Neuronal stem cell (in vitro differentiated cells): ENCODE results near the gene XRCC6.
"Not testable (repeated sequence)": the region's sequence is repeated elsewhere in the genome, so short reads cannot be mapped to it uniquely, and the experiment has no call there.

ENCODE experiments used
- DNase-seq: peaks from one replicate; pipeline ENCODE4 v3.0.0-alpha.2; 2013; ENCODE audit warnings: low spot score
- H2AFZ ChIP-seq: one replicate; pipeline ENCODE4 v1.6.1; 2013; ENCODE audit warnings: mild to moderate bottlenecking, low read length, inconsistent platforms
- H2AK5ac ChIP-seq: 2 replicates; pipeline ENCODE4 v1.6.1; 2013; ENCODE audit warnings: low read depth, mild to moderate bottlenecking, inconsistent platforms, low read length, moderate library complexity, mixed read lengths
- H2BK120ac ChIP-seq: 2 replicates; pipeline ENCODE4 v1.6.1; 2013; ENCODE audit warnings: low read depth, mild to moderate bottlenecking, inconsistent platforms, low read length, moderate library complexity, mixed read lengths
- H2BK12ac ChIP-seq: one replicate; pipeline ENCODE4 v1.6.1; 2013; ENCODE audit warnings: low read length, inconsistent platforms
- H2BK15ac ChIP-seq: 2 replicates; pipeline ENCODE4 v1.6.1; 2013; ENCODE audit warnings: mild to moderate bottlenecking, low read length, inconsistent platforms, mixed read lengths
- H2BK5ac ChIP-seq: one replicate; pipeline ENCODE4 v1.6.1; 2013; ENCODE audit warnings: inconsistent platforms, mild to moderate bottlenecking, low read length, moderate library complexity
- H3K14ac ChIP-seq: one replicate; pipeline ENCODE4 v1.6.1; 2013; ENCODE audit warnings: low read length, inconsistent platforms
- H3K18ac ChIP-seq: 2 replicates; pipeline ENCODE4 v1.6.1; 2013; ENCODE audit warnings: low read length, inconsistent platforms
- H3K23ac ChIP-seq: 2 replicates; pipeline ENCODE4 v1.6.1; 2013; ENCODE audit warnings: low read depth, mild to moderate bottlenecking, mixed read lengths, low read length, inconsistent platforms; ENCODE audit not compliant: poor library complexity
- H3K27ac ChIP-seq: replicated peaks from 3 replicates; pipeline ENCODE4 v1.5.1; 2013; ENCODE audit warnings: low read length, inconsistent platforms
- H3K27me3 ChIP-seq, 3 experiments: 2 replicates each; pipeline ENCODE4 v1.6.1; 2013; ENCODE audit warnings: low read length in 3 of 3, mild to moderate bottlenecking in 2 of 3, inconsistent platforms in 1 of 3, low read depth in 1 of 3, mixed read lengths in 1 of 3, moderate library complexity in 1 of 3; ENCODE audit not compliant: control insufficient read depth in 3 of 3, insufficient read depth in 3 of 3
- H3K36me3 ChIP-seq, 2 donors: replicated peaks in 1 of 2; 2 replicates each; pipeline ENCODE4 v1.6.1; 2013; ENCODE audit warnings: low read length in 2 of 2; ENCODE audit not compliant: control insufficient read depth in 2 of 2, insufficient read depth in 2 of 2
- H3K4ac ChIP-seq: 2 replicates; pipeline ENCODE4 v1.6.1; 2013; ENCODE audit warnings: inconsistent platforms, mild to moderate bottlenecking, low read length, moderate library complexity
- H3K4me1 ChIP-seq, 2 donors: 1 replicate in 1 of 2; 2 replicates in 1 of 2; pipeline ENCODE4 v1.6.1; 2013; ENCODE audit warnings: low read length in 2 of 2, low read depth in 1 of 2; ENCODE audit not compliant: control insufficient read depth in 2 of 2, insufficient read depth in 1 of 2
- H3K4me2 ChIP-seq: one replicate; pipeline ENCODE4 v1.6.1; 2013; ENCODE audit warnings: mild to moderate bottlenecking, low read length, inconsistent platforms; ENCODE audit not compliant: insufficient read depth, poor library complexity, severe bottlenecking
- H3K4me3 ChIP-seq, 2 donors: 2 replicates each; pipeline ENCODE4 v1.5.1; 2013; ENCODE audit warnings: low read length in 2 of 2, mild to moderate bottlenecking in 2 of 2, inconsistent platforms in 1 of 2, moderate library complexity in 1 of 2
- H3K79me1 ChIP-seq: one replicate; pipeline ENCODE4 v1.6.1; 2013; ENCODE audit warnings: low read depth, mild to moderate bottlenecking, inconsistent platforms, low read length, moderate library complexity
- H3K9ac ChIP-seq: one replicate; pipeline ENCODE4 v1.6.1; 2013; ENCODE audit warnings: mild to moderate bottlenecking, low read depth, low read length, inconsistent platforms; ENCODE audit not compliant: poor library complexity
- H3K9me3 ChIP-seq, 2 donors: replicated peaks in 1 of 2; 2 replicates each; pipeline versions ENCODE3 to v1.6.1; 2013; ENCODE audit warnings: low read length in 2 of 2, mild to moderate bottlenecking in 2 of 2, inconsistent platforms in 1 of 2, low read depth in 1 of 2, mixed read lengths in 1 of 2, moderate library complexity in 1 of 2; ENCODE audit not compliant: control insufficient read depth in 2 of 2, insufficient read depth in 1 of 2
- H4K8ac ChIP-seq: one replicate; pipeline ENCODE4 v1.6.1; 2013; ENCODE audit warnings: low read depth, mild to moderate bottlenecking, inconsistent platforms, low read length, moderate library complexity
- H4K91ac ChIP-seq: one replicate; pipeline ENCODE4 v1.6.1; 2013; ENCODE audit warnings: low read length, low read depth, mild to moderate bottlenecking, inconsistent platforms; ENCODE audit not compliant: poor library complexity
- WGBS, 2 donors: extraction: QIAGEN DNeasy Blood & Tissue Kit; methylation state at CpG; one replicate each; pipeline ENCODE4 v1.1.7; 2013; ENCODE audit warnings: missing lambda C conversion rate in 2 of 2, mixed read lengths in 1 of 2; ENCODE audit not compliant: insufficient read length in 2 of 2, insufficient replicate concordance in 1 of 2; ENCODE audit errors: extremely low coverage in 2 of 2; 5-methylcytosine and 5-hydroxymethylcytosine counted together

The XRCC6 gene

GRCh38 chr22:41631615-41632014 lies 10.5 kb downstream of the XRCC6 start:
- not testable (repeated sequence) for H3K18ac ChIP-seq, H2BK120ac ChIP-seq, H2BK15ac ChIP-seq, H3K4me2 ChIP-seq, DNase-seq, H3K79me1 ChIP-seq, H3K9ac ChIP-seq, H2AFZ ChIP-seq, H3K4me3 ChIP-seq, H2BK5ac ChIP-seq, H4K91ac ChIP-seq, H3K23ac ChIP-seq, H2AK5ac ChIP-seq, H3K14ac ChIP-seq, H2BK12ac ChIP-seq, H4K8ac ChIP-seq, H3K27ac ChIP-seq, H3K4ac ChIP-seq, H3K27me3 ChIP-seq, H3K4me1 ChIP-seq
- H3K36me3 ChIP-seq = peaks cover 45 to 88% of the 10 kb centered on the region in 2 donors
- no CpG with 5 or more reads among the region's 23 CpGs for WGBS, 2 donors
- H3K9me3 ChIP-seq = peaks cover 6 to 21% of the 10 kb centered on the region in 2 donors

- H3K14ac ChIP-seq, H2BK5ac ChIP-seq, H4K8ac ChIP-seq, H2AK5ac ChIP-seq, H2AFZ ChIP-seq, H3K79me1 ChIP-seq, H2BK120ac ChIP-seq, H3K23ac ChIP-seq, H3K4ac ChIP-seq, H3K9ac ChIP-seq, H3K4me1 ChIP-seq, H3K4me2 ChIP-seq, H2BK15ac ChIP-seq, DNase-seq, H2BK12ac ChIP-seq, H3K9me3 ChIP-seq, H3K4me3 ChIP-seq, H3K27ac ChIP-seq, H3K27me3 ChIP-seq, H3K18ac ChIP-seq, H4K91ac ChIP-seq: not testable (repeated sequence)
- peaks cover 45 to 88% of the 10 kb centered on the region in 2 donors for H3K36me3 ChIP-seq
- no CpG with 5 or more reads among the region's 8 CpGs for WGBS, 2 donors
These were observed 13.5 kb downstream of the XRCC6 start for GRCh38 chr22:41634610-41635009.

GRCh38 chr22:41636467-41636866 lies 15.4 kb downstream of the XRCC6 start:
- no peak overlapping the region for H2BK15ac ChIP-seq
- no peak overlapping the region for H4K8ac ChIP-seq
- no peak for DNase-seq
- H3K4me2 ChIP-seq = no peak overlapping the region
- H3K23ac ChIP-seq = no peak overlapping the region
- H3K27me3 ChIP-seq = no peaks in the 10 kb centered on the region
- no peak overlapping the region for H3K9ac ChIP-seq
- H3K4me3 ChIP-seq = no peak overlapping the region
- no peak overlapping the region for H2BK120ac ChIP-seq
- no peak overlapping the region for H2BK5ac ChIP-seq
- no peak overlapping the region for H2AK5ac ChIP-seq
- peaks cover 5% of the 10 kb centered on the region for H3K79me1 ChIP-seq
- peaks cover 48 to 94% of the 10 kb centered on the region in 2 donors for H3K36me3 ChIP-seq
- H2BK12ac ChIP-seq = no peak overlapping the region
- H3K4ac ChIP-seq = no peak overlapping the region
- no peak overlapping the region for H3K14ac ChIP-seq
- H3K4me1 ChIP-seq = no peaks in the 10 kb centered on the region
- H2AFZ ChIP-seq = no peak overlapping the region
- no CpG with 5 or more reads among the region's 7 CpGs for WGBS, 2 donors
- H3K9me3 ChIP-seq = no peaks in the 10 kb centered on the region
- H4K91ac ChIP-seq = no peak overlapping the region
- no peak overlapping the region for H3K18ac ChIP-seq
- H3K27ac ChIP-seq = no peak overlapping the region

GRCh38 chr22:41637623-41638022 lies 16.5 kb downstream of the XRCC6 start:
- H3K4me3 ChIP-seq, H3K4me2 ChIP-seq, H3K9ac ChIP-seq, H4K91ac ChIP-seq, H3K23ac ChIP-seq, H3K27me3 ChIP-seq, H3K27ac ChIP-seq, H2BK5ac ChIP-seq, H2AFZ ChIP-seq, H2BK12ac ChIP-seq, H3K79me1 ChIP-seq, H3K4ac ChIP-seq, H4K8ac ChIP-seq, H2BK15ac ChIP-seq, H2AK5ac ChIP-seq, H3K18ac ChIP-seq, DNase-seq, H2BK120ac ChIP-seq, H3K4me1 ChIP-seq, H3K9me3 ChIP-seq, H3K14ac ChIP-seq: not testable (repeated sequence)
- WGBS, 2 donors = no CpG with 5 or more reads among the region's 8 CpGs
- H3K36me3 ChIP-seq = peaks cover 48 to 96% of the 10 kb centered on the region in 2 donors
